ENCODE data around the gene SBNO2.
A peak's percentile ranks its signal among the peaks of the same experiment; 100 is the strongest.

Gene SBNO2

GRCh38 chr19:1073063-1073955 is 100.8 kb downstream of the SBNO2 start:
- DNase-seq (ENCODE audit: low read depth): no peak

- DNase-seq (ENCODE audit: low read depth): no peak
These were observed 101.6 kb downstream of the SBNO2 start for GRCh38 chr19:1072371-1073015.

- DNase-seq (ENCODE audit: low read depth): no peak
These were observed 102.9 kb downstream of the SBNO2 start for GRCh38 chr19:1070931-1071791.

GRCh38 chr19:1070576-1070930 is 103.5 kb downstream of the SBNO2 start:
- no peak for DNase-seq (ENCODE audit: low read depth)

DNA sequence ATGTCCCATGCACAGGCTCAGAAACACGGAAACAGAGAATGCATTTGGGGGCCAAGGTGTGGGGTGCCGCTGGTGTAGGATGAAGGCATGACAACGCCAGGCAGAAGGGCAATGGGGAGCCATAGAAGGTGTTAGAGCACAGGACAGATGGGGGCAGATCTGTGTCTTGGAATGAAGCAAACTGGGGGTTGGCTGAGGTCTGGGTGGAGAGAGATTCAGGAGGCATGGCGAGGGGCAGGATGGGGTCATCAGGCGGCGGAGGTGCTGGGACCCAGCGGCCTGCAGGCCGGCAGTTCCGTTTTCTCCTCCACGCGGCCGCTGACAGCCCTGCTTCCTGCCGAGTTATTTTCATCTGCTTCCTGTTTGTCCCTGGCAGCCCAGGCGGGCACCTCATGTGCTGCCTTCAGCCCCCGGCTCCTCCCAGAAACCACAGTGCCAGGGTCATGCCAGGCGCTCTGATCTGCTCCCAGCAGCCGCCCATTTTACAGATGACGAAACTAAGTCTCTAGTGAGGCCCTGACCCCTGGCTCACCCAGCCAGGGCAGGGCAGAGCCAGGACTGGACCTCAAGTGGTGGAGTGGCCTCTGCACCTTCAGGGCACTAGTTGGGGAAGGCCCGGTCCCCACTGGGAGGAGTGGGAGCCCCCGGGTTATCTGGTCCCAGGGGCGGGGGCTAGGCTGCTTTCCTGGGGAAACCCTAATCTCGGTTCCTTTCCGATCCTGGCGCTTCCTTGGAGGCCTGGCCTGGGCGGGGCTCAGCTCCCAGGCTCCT is 104.9 kb downstream of the SBNO2 start:
- no peak for DNase-seq (ENCODE audit: low read depth)

DNA sequence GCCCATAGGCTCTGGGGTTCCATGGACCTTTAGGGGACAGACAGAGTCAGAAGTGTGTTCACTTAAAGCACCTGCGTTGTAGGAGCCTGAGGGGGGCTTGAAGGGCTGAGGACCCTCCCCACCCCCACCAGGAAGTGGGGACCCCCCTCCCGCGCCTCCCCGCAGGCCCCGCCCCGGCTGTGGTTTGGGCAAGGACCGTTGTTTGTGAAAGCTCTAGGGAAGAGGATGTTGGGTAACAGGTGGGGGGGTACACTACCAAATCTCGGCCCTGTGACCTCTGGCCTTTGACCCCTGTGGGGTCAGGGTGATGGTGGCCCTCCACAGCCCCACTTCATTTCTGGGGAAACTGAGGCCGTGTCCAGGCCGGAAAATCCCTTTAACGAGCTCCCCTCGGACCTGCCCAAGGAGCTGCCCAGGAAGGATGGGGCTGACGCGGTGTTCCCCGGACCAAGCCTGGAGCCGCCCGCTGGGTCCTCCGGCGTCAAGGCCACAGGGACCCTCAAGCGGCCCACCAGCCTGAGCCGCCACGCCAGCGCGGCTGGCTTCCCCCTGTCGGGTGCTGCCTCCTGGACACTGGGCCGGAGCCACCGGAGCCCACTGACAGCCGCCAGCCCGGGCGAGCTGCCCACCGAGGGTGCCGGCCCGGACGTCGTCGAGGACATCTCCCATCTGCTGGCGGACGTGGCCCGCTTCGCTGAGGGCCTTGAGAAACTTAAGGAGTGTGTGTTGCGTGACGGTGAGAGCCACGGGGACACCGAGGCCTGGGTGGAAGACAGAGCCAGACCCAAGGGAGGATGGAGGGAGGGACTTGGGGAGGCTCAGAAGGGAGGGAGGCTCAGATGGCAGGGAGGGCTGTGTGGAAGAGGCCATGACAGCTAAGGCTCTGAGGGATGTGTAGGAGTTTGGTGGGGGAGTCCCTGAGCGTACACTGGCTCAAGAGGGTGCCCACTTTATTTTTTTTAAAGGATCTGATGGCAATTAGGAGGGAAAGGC is 105.8 kb downstream of the SBNO2 start:
- no peak for DNase-seq (ENCODE audit: low read depth)

GRCh38 chr19:1067341-1067957 is 106.6 kb downstream of the SBNO2 start:
- no peak for DNase-seq (ENCODE audit: low read depth)

DNA sequence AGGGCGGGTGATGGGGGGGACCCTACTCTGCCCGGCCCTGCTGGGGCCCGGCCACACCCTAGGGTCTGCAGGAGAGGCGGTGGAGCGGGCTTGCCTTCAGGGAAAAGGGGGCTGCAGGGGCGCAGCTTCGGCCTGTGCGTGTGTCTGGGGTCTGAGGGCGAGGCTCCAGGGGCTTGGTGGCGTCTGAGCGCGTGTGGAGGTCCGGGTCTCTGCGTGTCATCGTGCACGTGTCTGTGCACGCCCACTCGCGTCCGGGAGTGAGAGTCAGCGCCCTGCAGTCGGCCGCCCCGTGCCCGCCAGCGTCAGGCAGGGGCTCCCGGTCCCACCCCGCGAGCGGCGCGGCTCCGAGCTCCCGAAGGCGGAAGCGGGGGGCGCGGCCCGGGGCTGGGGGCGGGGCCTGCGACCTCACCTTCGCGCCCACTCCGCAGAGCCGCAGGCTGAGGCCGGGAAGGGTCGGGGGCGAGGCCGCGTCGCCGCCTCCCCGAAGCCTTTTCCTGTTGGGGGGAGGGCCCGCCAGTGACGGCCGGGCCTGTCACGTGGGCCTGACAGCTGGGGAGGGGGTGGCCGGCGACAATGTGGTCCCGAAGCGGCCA is 107.2 kb downstream of the SBNO2 start, which contains the start of gene ARHGAP45:
ARHGAP45 (plus strand) TSS at position 420 of the 593 bp plus-strand sequence. CDS start 239 bp downstream, outside the sequence.
- no peak for DNase-seq (ENCODE audit: low read depth)

DNA sequence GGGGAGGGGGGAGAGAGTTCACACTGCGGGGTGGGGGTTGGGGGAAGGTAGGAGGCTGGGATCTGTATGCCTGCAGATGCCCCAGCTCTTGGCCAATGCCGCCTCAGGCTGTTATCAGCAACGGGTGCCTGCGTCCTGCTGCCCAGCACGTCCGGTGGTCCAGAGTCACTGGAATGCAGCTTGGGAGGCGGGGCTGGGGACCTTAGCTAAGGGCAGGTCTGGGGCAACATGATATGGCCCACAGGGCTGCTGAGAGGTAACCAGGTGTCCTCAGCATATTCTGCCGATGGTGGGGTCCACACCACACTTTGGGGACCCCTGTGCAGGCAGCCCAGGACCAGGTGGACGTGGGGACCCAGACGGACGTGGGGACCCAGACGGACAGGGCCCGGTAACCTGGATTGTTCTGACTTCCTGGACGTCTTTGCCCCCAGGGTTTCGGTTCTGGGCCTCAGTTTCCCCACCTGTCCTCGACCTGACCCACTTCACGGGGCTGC is 107.8 kb downstream of the SBNO2 start:
- DNase-seq (ENCODE audit: low read depth): no peak

DNA sequence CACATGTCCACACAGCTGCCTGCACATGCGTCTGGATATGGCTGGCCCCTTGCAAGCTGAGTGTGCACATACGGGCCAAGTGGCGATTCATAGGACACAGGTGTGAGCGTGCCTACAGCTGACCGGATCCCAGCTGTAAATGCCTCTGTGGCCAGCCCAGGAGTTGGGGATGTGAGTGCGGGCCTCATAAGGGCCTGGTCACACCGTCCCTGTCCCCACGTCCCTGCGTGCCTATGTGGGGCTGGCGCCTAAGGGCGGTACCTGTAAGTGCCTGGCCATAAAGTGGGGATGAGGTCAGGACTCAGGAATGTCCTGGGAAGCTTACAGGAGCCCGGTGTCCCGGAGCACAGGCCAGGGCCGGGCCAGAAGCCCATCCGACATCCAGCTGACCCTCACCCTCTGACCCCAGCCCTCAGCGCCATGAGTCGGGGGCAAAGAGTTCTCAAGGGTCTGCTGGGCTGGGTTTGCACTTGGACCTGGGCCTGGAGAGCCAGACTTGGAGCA is 108.4 kb downstream of the SBNO2 start:
- DNase-seq (ENCODE audit: low read depth): no peak

GRCh38 chr19:1064661-1065605 is 109.1 kb downstream of the SBNO2 start:
- peak; percentile 32 for DNase-seq (ENCODE audit: low read depth)

- DNase-seq (ENCODE audit: low read depth): no peak
These were observed 110.0 kb downstream of the SBNO2 start for GRCh38 chr19:1063909-1064660.

- DNase-seq (ENCODE audit: low read depth): no peak
These were observed 110.8 kb downstream of the SBNO2 start for GRCh38 chr19:1063030-1063908.

GRCh38 chr19:1062387-1063029 is 111.6 kb downstream of the SBNO2 start:
- no peak for DNase-seq (ENCODE audit: low read depth)

DNA sequence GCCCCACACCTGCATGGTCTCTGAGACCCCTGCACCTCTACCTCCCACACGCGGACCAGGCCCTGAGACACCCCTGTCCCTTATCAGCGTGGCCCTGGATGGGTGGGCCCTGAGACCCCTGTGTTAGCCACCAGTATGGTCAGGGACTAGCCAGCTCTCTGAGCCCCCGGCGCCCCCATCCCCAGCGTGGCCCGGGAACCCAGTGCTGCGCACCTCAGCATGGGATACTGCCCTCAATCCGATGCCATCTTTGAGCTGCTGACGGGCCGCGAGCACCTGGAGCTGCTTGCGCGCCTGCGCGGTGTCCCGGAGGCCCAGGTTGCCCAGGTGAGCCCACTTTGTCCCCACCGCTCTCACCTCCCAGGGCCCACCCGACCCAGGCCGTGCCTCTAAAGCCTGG is 112.1 kb downstream of the SBNO2 start:
- DNase-seq (ENCODE audit: low read depth): no peak

DNA sequence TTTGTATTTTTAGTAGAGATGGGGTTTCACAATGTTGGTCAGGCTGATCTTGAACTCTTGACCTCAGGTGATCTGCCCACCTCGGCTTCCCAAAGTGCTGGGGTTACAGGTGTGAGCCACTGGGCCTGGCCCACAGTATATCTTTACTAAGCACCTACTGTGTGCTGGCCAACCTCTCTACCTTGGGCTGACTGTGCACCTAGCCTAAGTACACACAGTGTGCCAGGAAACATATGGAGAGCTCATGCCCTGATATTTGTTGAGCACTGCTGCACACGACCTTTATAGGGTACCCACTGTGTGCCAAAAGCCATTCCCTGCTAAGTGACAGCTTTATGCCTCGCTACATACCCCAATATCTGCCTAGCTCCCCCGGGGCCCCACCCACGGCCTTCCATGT is 113.4 kb downstream of the SBNO2 start:
- DNase-seq (ENCODE audit: low read depth): no peak

All from GM04504 (cell line).